Kidney glomerular epithelial cell (primary cell): ENCODE data around the gene LINC01488.

Source experiments
- DNase-seq: peaks from one replicate; lab custom pipeline; 2025; lab: John Stamatoyannopoulos, UW

The LINC01488 gene

DNA sequence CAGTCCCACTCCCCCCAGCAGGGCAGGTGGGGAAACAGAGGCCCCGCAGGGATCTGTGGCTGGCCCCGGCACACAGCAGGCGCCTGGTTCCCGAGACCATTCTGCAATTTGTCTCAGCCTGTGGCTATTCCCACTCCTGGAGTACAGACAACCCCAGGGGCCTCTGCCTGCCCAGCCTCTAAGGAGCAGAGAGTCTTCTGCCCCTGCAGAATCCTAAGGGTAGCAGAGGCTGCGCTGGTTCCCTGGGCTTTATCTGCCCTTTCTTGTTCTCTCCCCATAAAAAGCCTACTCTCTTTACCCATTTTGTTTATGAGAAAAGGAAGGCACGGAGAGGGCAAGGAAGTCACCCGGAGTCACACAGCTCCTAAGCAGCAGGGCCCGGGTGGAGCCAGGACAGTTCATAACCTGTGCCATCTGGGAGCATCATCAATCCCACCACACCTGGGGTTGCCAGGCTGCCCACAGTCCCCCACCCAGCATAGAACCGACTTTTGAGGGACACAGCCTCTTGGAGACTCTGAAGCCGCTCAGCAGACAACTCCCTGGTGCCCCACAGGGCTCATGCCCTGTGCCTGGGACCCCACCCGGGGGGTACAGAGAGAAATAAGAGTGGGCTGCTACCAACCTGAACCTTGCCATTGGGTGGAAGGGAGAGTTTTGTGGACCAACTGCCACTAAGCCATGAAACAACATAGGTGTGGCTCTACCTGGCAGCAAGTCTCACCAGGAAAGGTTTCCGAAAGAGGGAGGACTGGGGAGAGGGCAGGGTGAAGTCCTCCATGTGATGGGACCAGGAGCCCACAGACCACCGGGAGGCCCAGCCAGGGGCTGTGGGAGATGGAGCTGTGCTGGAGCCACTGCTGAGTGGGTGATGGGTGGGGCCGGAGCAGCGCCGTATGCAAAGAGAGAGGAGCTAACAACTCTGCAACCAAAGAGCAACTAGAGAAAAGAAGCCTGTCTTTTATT, 17.2 kb upstream of the LINC01488 start:
- no peak for DNase-seq

DNA sequence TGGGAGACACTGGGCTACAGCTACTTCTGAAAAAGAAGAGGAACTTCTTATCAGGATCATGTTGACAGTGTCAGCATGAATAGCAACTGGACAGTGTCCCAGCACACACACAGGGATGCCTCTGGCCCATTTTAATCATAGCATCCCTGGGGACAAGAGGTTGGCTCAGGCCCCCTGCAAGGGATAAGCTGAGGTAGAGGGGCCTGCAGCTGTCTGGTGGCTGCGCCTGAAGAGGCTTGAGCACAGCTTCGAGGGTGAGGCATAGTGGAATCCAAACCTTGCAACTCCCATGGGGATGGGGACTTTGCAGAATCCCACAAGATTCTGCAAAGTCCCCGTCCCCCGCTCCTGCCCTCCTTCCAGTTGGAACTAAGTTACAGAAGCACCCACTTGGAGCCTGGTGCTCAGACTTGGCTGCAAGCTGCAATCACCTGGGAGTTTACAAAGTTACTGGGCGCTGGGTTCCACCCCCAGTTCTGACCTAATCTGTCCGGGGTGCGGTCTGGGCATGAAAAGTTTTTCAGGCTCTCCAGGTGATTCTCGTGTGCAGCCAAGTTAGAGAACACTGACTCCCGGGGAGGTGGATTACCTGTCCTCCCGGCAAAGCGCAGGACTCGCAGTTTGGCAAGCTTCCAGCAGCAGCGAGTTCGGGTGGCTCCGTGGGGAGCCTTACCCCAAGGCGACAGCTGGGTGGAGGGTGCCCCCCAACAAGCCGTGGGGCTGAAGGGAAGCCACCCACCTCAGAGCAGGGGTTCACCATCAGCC, 16.0 kb upstream of the LINC01488 start:
- no peak for DNase-seq

DNA sequence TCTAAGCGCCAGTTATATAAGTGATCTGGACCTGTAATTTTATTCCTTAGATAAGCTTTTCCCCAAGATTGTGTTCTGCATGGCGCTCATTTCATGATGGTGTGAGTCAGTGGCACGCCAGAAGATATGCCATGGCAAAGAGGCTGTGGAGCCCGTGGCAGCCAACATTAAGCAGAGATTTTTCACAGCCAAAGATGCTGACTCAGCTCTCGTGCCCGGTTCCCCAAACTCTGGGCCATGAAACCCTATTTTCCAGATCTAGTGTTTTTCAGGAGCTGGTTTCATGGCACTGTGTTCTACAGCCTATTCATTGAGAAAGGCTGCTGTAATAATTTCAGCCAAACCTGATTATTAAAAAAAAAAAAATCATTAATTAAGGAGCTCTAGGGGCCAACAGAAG, 15.4 kb upstream of the LINC01488 start:
- no peak for DNase-seq

DNA sequence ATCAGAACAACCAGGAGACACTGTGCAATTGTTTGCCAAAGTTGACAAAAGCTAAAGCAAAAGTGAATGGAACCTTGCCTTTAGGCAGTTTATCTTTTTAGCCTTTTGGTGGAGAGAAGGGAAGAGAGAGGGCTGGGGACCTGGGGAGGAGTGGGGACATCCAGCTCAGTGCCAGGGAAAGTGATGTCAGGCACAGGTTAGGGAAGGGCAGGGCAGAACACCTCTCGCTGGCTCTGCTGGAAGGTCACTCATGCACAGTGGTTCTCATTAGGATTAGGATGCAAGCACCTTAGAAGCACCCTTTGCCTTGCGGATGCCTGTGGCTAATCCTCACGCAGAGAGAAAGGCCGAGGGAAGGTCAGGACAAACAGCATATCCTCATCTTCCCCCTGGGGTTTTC, 14.3 kb upstream of the LINC01488 start:
- DNase-seq: no peak

DNA sequence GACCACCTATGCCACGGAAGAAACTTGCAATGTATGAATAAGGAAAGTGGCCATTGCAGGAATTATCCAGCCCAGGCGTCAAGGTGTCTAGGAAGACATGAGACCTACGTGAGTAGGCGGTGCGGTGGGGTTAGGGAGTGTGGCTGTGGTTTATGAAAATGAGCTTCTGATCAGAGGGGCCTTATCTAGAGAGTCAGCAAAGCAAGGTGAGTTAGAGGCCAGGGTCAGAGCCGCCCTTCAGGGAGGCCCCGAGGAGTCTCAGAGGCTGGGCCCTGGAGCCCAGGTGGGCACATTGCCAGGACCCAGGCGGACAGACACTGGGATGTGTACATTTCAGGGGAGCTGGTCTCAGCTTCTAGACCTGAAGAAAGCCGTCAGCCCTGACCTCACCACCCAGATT, 13.8 kb upstream of the LINC01488 start:
- no peak for DNase-seq

DNA sequence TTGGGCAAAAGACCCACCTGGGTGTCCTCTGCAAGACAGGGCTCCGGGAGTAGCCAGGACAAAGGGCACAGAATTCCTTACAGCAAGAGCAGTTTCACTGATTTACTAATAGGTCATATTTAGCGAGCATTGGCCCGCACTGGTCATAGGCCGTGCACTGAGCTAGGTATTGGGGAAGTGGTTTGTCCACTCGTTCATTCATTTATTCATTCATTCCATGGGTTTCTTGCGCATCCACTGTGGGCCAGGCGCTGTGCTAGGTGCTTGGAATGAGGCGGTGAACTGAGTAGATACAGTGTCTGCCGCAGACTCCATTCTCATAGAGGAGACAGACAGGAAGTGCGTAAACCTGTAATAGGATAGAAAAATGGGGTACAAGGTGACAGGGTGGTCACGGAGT, 13.2 kb upstream of the LINC01488 start:
- DNase-seq: no peak

DNA sequence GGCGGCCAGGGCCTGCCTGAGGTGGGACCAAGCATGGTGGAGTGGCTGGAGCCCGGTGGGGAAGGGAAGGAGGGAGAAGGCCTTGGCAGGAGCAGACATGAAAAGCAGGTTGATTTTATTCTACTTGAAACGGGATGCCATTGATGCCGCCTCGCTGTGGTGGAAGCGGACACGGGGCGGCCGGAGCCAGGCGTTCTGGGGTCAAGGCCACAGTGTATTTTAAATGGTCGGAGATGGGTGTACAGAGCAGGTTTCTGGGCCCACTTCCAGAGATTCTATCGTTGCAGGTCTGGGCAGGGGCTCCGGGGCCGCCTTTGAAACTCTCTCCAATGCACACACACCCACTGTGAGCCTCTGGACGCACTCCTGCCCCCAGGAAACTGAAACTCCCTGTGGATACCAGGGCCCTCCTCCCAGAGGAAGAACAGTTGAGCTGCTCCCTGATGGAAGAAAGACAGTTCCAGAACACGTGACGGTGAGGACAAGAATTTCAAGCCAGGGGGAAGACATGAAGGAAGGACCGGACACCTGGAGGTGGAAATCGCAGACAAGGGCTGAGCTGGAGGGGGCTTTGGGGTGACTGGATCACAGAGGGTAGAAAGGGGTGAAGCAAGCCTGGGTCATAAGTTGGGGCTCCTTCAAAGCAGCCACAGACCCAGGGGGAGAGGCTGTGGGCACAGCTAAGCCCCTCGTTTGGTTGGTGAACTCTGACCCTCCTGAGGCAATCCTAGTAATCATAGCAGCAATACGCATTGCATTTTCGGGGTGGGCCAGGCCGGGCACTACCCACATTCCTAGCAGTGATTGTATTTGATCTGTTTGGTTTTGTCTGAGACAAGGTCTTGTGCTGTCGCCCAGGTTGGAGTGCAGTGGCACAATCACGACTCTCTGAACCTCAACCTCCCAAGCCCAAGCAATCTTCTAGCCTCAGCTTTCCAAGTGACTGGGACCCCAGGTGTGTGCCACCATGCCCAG, 12.3 kb upstream of the LINC01488 start:
- DNase-seq: no peak

DNA sequence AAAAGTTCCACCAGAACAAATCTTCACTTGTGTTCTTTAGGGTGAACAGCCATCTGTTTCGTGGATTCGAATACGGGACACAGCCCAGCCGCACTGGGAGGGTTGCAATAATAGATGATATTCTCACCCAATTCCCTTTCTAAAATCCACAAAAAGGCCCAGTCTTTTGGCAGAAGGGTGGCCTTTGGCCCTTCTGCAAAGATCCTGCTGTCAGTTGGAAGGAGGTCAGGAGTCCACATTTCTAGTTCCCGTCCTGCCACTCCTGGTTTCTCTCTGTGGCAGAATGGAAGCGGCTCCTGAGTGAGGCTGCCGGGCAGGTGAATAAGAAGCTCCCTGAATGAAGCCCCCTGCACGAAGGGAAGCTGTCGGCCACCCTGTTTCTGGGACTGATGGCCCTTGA, 11.2 kb upstream of the LINC01488 start:
- no peak for DNase-seq

DNA sequence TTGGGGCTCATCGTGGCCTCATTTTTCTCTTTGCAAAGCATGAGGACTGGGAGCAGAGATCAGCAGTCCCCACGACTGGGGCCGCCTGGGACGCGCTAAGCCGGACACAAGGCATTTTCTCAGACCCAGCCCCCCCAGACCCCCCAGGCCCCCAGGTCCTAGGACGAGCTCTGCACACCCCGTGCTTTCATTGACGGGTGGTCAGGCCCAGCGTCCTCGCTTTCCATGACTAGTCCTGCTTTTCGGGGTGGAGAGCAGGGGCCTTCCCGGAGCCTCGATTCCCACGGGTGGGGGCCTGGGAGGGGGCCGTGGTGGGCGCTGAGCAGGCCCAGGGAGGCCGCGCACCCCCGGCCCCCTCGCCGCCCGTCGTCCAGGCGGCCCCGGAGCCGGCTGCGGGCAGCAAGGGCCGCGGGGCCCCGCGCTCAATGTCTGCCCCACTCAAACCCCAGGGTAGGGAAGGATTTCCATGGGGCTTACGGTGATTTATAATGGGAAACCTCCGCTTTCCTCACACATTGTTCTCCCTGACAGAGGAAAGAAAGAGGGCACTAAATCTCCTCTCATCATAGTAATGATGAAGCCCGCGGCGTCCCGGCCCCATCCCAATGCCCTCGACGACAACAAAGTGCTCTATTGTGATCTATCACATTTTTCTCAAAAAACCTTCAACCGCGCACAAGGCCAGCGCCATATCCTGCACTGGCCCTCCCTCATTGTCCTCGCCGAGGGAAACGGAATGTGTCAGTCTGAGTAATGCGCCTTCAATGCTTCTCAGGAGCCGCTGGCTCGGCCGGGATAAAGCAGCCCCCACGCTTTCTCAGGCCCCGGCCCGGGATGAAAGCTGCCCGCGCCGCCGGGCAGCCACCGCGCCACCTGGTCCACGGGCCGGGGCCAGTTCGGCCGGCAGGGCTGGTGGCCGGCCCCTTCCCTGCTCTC, 10.4 kb upstream of the LINC01488 start:
- peak; percentile 66 for DNase-seq

DNA sequence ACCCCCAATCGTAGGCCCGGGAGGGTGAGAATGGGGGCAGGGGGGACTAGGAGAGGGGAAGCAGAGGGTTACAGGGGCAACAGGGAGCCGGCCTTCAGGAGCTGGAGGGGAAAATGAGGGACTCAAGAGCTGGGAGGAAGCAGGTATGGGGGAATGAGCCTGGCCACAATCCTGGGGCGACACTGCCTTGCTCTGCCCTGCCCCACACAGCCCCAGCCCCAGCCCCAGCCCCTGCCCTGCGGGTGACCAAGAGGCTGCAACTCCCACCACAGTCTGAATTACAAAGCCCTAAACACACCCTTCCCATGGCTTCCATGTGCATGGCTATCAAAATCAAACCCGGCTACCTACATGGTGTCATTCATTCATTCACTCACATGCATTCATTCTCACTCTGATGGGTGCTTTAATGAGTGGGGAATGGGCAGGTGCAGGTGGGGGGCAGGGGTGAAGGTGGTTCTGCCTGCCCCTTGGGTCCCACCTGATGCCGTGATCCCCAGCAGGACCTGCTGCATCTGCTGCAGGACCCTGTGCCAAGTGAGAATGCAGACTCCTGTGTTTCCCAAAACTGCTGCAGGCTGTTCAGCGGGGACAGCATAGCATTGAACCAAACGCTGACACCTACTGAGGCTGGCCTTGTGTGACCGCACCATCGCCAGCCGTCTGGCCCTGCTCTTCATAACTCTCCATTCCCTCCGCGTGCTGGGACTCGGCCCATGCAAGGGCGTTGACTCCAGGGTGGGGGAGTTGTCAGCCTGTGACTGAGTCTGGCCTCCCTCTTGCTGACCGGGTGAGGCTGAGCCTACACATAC, 9.5 kb upstream of the LINC01488 start:
- DNase-seq: no peak

DNA sequence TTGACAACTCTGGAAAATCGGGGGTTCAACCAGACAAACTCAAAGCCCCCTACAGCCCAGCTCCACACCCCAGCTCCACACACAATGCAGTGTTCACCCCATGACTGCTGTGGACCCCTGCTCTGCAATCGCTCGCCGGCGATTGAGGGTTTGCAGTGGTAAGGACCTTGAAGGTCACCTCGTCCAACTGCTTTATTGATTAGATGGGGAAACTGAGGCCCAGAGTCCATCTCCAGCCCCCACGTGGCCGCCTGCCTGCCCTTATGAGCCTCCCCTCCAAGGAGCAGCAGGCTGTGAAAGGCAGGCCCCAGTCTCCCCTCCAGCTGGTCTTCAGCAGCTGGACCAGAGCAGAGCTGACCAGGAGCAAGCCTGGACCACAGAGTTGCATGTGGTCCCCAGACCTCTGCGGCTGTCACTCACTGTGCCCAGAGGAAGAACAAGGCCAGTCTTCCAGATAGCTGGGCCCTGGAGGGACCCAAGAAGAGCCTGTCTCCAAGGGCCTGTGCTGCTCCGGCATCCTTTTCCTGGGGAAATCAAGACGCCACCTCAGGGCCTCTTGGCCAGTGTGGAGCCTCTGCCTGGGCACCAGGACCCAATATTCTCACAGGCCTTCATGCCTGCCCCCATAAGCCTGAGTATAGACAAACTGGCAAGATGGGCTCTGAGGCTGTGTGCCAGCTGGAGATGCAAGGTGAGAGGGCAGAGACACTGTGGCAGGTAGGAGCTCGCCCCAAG, 8.8 kb upstream of the LINC01488 start:
- no peak for DNase-seq

DNA sequence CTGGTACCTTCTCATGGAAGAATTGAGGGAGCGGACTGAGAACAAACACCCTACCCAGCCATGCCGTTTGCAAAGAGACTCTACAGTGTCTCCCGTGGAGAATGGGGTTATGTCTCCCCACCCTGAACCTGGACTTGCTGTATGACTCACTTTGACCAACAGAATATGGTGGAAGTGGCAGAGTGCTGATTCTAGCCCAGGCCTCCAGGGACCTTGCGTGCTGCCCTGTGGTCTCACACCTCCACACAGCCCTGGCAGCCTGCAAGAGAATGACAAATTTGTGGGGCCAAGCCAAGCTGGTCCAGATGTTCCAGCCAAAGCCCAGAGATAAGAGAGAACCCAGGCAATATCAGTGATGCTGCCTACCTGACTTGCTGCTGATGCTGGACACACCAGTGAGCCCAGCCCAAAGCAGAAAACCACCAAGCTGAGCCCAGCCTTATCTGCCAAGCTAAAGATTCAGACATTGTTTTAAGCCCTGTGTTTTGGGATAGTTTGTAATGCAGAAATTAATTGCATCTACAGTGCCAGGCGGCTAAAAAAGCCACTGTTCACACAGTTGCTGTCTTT, 8.1 kb upstream of the LINC01488 start:
- no peak for DNase-seq

DNA sequence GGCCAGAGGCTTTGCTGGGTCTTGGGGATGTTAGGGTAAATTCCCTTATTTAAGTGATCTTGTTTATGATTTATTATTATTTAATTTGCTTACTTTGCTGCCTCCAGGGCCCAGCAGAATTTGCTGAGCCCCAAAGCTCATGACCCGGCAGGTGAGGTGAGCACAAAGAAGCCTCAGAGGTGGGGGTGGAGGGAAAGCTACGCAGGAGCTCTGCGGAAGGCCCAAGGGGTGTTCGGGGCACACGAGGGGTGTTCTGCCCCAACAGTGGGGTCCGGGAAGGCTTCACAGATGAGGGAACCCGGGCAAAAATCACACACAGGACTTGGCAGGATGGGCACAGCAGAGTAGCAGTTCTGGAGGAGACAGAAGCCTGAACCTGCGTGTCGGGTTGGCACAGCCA, 6.7 kb upstream of the LINC01488 start:
- no peak for DNase-seq

DNA sequence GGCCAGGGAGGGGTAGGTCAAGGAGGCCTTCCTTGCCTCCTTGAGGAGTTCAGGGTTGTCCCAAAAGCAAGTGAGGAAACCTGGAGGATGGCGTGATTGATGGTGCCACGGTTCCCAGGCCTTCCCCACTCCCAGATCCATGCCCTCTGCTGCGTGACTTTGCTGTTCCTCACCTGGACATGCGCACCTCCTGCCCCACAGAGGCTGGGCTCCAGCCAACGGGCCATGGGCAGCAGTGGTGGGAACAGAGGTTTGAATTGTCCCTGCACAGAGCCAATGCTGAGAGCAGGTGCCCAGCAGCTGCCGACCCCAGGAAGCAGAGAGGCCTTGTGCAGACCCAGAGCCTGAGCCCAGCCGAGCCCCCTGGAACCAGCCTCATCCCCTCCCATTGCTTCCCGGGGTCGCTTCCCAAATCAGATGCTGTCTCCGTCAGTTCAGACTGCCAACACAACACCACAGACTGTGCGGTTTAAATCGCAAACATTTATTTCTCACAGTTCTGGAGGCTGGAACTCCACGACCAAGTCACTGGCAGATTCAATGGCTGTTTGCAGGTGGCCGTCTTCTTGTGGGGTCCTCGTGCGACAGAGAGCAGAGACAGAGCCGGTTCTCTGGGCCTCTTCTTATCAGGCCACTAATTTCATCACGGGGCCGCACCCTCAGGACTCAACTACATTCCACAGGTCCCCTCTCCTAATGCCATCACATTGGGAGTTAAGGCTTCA, 6.2 kb upstream of the LINC01488 start:
- DNase-seq: no peak

DNA sequence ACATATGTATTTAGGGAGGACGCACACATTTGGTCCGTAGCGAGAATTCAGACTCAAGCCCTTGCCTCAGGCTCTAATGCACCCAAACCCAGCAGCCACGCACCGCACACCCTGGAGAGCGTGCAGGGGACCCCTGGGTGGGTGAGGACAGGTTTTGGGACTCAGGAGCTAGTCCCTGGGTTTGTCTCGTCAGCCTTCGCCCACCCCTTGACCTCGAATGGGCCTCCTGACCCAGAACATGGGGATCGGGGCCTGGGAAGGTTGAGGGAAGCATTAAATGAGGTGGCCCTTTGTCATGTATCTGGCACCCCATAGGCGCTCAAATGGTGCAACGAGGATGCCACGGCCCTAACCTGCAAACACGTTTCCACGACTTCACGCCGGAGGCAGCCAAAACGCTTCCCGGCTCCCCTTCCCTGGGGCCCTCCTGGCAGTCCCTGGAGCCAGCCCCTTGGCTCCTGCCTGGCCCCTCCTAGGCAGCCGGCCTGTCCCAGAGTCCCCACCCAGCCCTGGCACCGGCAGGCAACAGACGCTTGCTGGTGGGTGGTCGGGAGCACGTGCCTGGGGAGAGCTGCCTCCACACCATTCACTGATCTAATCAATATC, 5.5 kb upstream of the LINC01488 start:
- no peak for DNase-seq

DNA sequence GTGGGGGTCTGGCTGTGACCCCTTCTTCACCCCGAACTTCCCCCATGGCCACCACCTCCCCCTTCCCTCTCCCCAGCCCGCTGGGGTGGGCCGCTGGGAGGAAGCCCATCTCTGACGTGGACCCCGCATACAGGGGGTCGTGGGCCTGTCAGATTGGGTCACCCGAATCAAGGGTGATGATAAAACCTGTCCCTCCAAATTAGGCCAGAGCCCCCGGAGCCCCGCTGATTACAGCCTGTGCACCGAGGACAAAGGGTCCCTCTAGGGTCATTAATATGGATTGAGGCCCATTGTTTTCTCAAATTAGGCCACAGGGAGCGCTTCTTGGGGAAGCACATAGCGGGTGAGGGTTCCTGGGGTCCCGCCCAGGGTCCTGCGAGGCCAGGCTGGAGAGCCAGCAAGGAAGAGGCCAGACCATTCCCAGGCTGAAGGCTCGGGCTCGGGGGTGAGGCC, 4.9 kb upstream of the LINC01488 start:
- DNase-seq: no peak

DNA sequence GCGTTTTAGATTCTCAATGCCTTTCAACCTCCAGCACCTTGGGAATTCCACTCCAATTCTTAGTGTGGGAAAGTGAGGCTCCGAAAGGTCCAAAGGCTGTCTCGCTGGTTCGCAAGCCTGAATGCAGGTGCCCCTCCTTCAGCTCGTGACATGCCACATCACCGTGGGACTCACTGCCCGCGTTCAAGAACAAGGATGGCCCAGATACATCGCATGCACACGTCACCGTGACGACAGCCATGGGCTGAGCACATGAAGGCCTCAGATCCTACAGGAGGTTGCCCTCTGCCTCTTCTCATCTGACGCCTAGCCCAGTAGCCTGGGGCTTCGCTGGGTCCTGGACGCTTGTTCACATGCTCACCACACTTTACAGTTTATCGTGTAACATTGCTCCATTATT, 4.4 kb upstream of the LINC01488 start:
- no peak for DNase-seq
